Cardiac septum (tissue), 1 donor: ENCODE data around the gene FAM177B. TPM values are rescaled to one million over a fixed set of nuclear protein-coding genes. Genes with fewer than 3 reads are reported as not detected.

Experiments used
- total RNA-seq: library from RNA; stranded (reverse); fragmentation: NEBNext Ultra II Directional; extraction: Animal tissue kit (Norgen Biotek cat#: 25700); gene quantifications from one replicate; pipeline ENCODE4 v1.2.1, GENCODE V29; 2021
- donor health status: DM: no; HTN: no; CAD: no.

The FAM177B gene
- total RNA-seq, 1 donor from 2014 or later: not detected

Other genes starting within 250 kb of the FAM177B start
- gene HHIPL2, start 189.1 kb upstream of the FAM177B start, total RNA-seq: not detected
- gene TAF1A, start 147.3 kb upstream of the FAM177B start, total RNA-seq: 3.9 TPM
- gene MIA3, start 119.1 kb upstream of the FAM177B start, total RNA-seq: 42.3 TPM
- gene AIDA, start 24.7 kb upstream of the FAM177B start, total RNA-seq: 50.5 TPM
- gene BROX, start 24.6 kb upstream of the FAM177B start, total RNA-seq: 33.0 TPM
- gene DISP1, start 77.8 kb downstream of the FAM177B start, total RNA-seq: 3.0 TPM